Keratinocyte (primary cell): ENCODE data around the gene MAGI1. TPM values are rescaled to one million over a fixed set of nuclear protein-coding genes. Genes with fewer than 3 reads are reported as not detected.

Experiments used
- DNase-seq: peaks from one replicate; pipeline ENCODE4 v3.0.0-alpha.2; 2011; ENCODE audit warnings: low read depth, missing footprints, low spot score
- FAIRE-seq: peaks from 2 replicates; lab custom pipeline; 2011; peaks lifted over from hg19 to GRCh38; lab: Jason Lieb, UNC
- H2AFZ ChIP-seq: 2 replicates; pipeline ENCODE4 v1.6.0; 2012; ENCODE audit warnings: low read length, control low read depth, inconsistent platforms; ENCODE audit not compliant: control insufficient read depth
- H3K27ac ChIP-seq: 2 replicates; pipeline ENCODE4 v1.5.1; 2011; ENCODE audit warnings: low read length; ENCODE audit not compliant: control insufficient read depth, insufficient read depth
- H3K27me3 ChIP-seq: 3 replicates; pipeline ENCODE4 v1.6.0; 2011; ENCODE audit warnings: low read length; ENCODE audit not compliant: control insufficient read depth, insufficient read depth; ENCODE audit errors: extremely low read depth
- H3K36me3 ChIP-seq, 2 experiments: 2 replicates in 1 of 2; 3 replicates in 1 of 2; pipeline ENCODE4 v1.5.1; 2011; ENCODE audit warnings: low read length in 2 of 2, mild to moderate bottlenecking in 1 of 2; ENCODE audit not compliant: control insufficient read depth in 2 of 2, insufficient read depth in 2 of 2; ENCODE audit errors: extremely low read depth in 1 of 2
- H3K4me1 ChIP-seq: 3 replicates; pipeline ENCODE4 v1.5.1; 2011; ENCODE audit warnings: low read length; ENCODE audit not compliant: control insufficient read depth, insufficient read depth; ENCODE audit errors: extremely low read depth
- H3K4me2 ChIP-seq: 3 replicates; pipeline ENCODE4 v1.6.0; 2011; ENCODE audit warnings: low read depth, low read length; ENCODE audit not compliant: control insufficient read depth, insufficient read depth; ENCODE audit errors: extremely low read depth
- H3K4me3 ChIP-seq, 3 experiments: fragments of 200-600 bp in 1 of 3; sonication (generic) in 1 of 3; 2 replicates in 2 of 3; 3 replicates in 1 of 3; pipeline ENCODE4 v1.5.1; 2011 to 2016; ENCODE audit warnings: low read length in 3 of 3, mild to moderate bottlenecking in 3 of 3, control low read depth in 2 of 3, inconsistent platforms in 1 of 3, low read depth in 1 of 3, mixed read lengths in 1 of 3, mixed run types in 1 of 3, moderate library complexity in 1 of 3; ENCODE audit not compliant: control insufficient read depth in 2 of 3, insufficient read depth in 2 of 3; ENCODE audit errors: extremely low read depth in 1 of 3
- H3K79me2 ChIP-seq: 2 replicates; pipeline ENCODE4 v1.6.0; 2012; ENCODE audit warnings: low read length; ENCODE audit not compliant: control insufficient read depth, insufficient read depth
- H3K9ac ChIP-seq: 3 replicates; pipeline ENCODE4 v1.6.0; 2011; ENCODE audit warnings: low read length; ENCODE audit not compliant: control insufficient read depth, insufficient read depth; ENCODE audit errors: extremely low read depth
- H3K9me1 ChIP-seq: 3 replicates; pipeline ENCODE4 v1.6.0; 2011; ENCODE audit warnings: low read length; ENCODE audit not compliant: control insufficient read depth, insufficient read depth; ENCODE audit errors: extremely low read depth
- H3K9me3 ChIP-seq: 2 replicates; pipeline ENCODE4 v1.5.1; 2012; ENCODE audit warnings: low read depth, low read length; ENCODE audit not compliant: control insufficient read depth
- H4K20me1 ChIP-seq: 3 replicates; pipeline ENCODE4 v1.6.0; 2011; ENCODE audit warnings: low read length; ENCODE audit not compliant: control insufficient read depth, insufficient read depth; ENCODE audit errors: extremely low read depth
- EZH2 ChIP-seq: IDR thresholded peaks from one replicate; pipeline ENCODE4 v1.6.1; 2012; ENCODE audit warnings: inconsistent platforms, mild to moderate bottlenecking, low read length, moderate library complexity
- dilution Hi-C: fragments of 300-500 bp; cut with MboI; formaldehyde crosslinking; loops from one replicate; pipeline ENCODE4 v1.7.0; 2020; ENCODE audit warnings: low sequenced_read_pairs; ENCODE audit not compliant: extremely low pct_ligation_motif_present
- polyA plus RNA-seq, 5 experiments: library from polyadenylated mRNA; depleted of rRNA in 3 of 5; stranded (reverse) in 3 of 5; stranded (forward) in 1 of 5; unstranded in 1 of 5; fragments of >200 nt; gene quantifications; 1 replicate in 1 of 5; 2 replicates in 3 of 5; 3 replicates in 1 of 5; pipeline versions ENCODE4 v1.2.1 to v1.2.3, GENCODE V29; 2011 to 2012; ENCODE audit warnings: missing spikeins in 2 of 5, low read depth in 1 of 5, low replicate concordance in 1 of 5
- TF ChIP-seq, protein P1 (sequence below), 3 experiments: IDR thresholded peaks in 1 of 3; conservative IDR thresholded peaks in 1 of 3; optimal IDR thresholded peaks in 1 of 3; 2 replicates in 2 of 3; 3 replicates in 1 of 3; pipeline versions ENCODE3 to v1.5.1; 2011; ENCODE audit warnings: low read length in 3 of 3, mild to moderate bottlenecking in 3 of 3, moderate library complexity in 2 of 3, control low read depth in 1 of 3, inconsistent platforms in 1 of 3; ENCODE audit not compliant: insufficient read depth in 2 of 3; ENCODE audit errors: extremely low read depth in 1 of 3

The MAGI1 gene
- polyA plus RNA-seq, 1 donor (not counting 4 experiments of a cell fraction or from before 2014, with no cell fraction given) = 10.9 TPM

DNA sequence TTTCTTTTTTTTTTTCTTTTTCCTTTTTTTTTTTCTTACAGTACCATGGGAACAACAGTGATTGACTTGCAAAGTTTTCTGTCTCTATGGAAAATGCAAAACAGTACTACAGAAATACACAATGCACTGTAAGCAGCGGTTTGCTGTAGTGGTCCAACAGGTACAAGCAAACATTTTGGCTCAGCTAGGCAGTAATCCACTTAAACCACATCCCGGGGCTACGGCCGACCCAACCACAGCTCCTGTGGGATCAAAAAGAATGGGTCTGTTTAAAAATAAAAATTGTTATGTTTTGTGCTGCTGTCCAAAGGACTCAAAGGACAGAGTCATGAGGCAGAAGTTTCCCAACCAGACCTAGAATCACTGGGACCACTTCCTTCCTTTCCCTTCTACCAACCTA, 683.8 kb downstream of the MAGI1 start:
- dilution Hi-C loops = no loop called here
- no peak overlapping the region for H3K4me2 ChIP-seq
- no peak for FAIRE-seq

DNA sequence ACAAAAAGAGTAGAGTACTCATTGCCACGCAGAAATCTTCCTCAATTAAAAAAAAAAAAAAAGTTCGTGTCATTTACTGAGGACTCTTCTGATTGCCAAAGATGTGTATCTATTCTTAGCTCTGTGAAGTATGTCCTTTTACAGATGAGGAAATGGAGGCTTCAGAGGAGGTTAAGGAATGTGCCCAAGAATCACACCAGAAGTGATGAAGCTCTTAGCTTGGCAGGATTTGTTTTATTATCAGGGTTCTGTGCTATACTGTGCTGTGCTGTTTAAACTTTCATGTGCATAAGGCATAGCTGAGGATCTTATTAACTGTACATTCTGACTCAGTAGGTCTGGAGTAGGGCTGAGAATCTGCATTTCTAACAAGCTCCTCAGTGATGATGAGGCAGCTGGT, 685.8 kb downstream of the MAGI1 start:
- dilution Hi-C loops = no loop called here

More for the DNA sequence above, 683.8 kb downstream of the MAGI1 start:
- Histone ChIP-seq H3K36me3 (no peaks in the 10 kb centered on the region), H2AFZ (no peak overlapping the region), H3K4me1 (no peaks in the 10 kb centered on the region), H3K79me2 (no peaks in the 10 kb centered on the region), H3K27ac (no peak overlapping the region), H3K9me3 (no peaks in the 10 kb centered on the region), H3K27me3 (no peaks in the 10 kb centered on the region), H4K20me1 (no peaks in the 10 kb centered on the region), H3K9me1 (no peaks in the 10 kb centered on the region), H3K4me3 (no peak overlapping the region), H3K9ac (no peak overlapping the region)
- no peak for DNase-seq
- no peak for TF ChIP-seq EZH2

More for the DNA sequence above, 685.8 kb downstream of the MAGI1 start:
- Histone ChIP-seq H2AFZ (no peak overlapping the region), H3K36me3 (no peaks in the 10 kb centered on the region), H3K9ac (no peak overlapping the region), H3K79me2 (no peaks in the 10 kb centered on the region), H4K20me1 (no peaks in the 10 kb centered on the region), H3K4me2 (no peak overlapping the region), H3K4me3 (no peak overlapping the region), H3K9me1 (no peaks in the 10 kb centered on the region), H3K4me1 (no peaks in the 10 kb centered on the region), H3K27me3 (no peaks in the 10 kb centered on the region), H3K9me3 (no peaks in the 10 kb centered on the region), H3K27ac (no peak overlapping the region)
- DNase-seq = no peak
- TF ChIP-seq, protein P1, sequence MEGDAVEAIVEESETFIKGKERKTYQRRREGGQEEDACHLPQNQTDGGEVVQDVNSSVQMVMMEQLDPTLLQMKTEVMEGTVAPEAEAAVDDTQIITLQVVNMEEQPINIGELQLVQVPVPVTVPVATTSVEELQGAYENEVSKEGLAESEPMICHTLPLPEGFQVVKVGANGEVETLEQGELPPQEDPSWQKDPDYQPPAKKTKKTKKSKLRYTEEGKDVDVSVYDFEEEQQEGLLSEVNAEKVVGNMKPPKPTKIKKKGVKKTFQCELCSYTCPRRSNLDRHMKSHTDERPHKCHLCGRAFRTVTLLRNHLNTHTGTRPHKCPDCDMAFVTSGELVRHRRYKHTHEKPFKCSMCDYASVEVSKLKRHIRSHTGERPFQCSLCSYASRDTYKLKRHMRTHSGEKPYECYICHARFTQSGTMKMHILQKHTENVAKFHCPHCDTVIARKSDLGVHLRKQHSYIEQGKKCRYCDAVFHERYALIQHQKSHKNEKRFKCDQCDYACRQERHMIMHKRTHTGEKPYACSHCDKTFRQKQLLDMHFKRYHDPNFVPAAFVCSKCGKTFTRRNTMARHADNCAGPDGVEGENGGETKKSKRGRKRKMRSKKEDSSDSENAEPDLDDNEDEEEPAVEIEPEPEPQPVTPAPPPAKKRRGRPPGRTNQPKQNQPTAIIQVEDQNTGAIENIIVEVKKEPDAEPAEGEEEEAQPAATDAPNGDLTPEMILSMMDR (optimal IDR thresholded peaks at IDR 0.05 in 1 of 3, IDR thresholded peaks at IDR 0.05 in 1 of 3, conservative IDR thresholded peaks at IDR 0.05 in 1 of 3; ENCODE audit: extremely low read depth in 1 of 3, insufficient read depth in 2 of 3, low read length in 3 of 3) = no peak
- TF ChIP-seq EZH2 = no peak
- no peak for FAIRE-seq
